ENCODE measurements around the gene RNF144B. TPM values are rescaled to one million over a fixed set of nuclear protein-coding genes. Genes with fewer than 3 reads are reported as not detected.

Gene RNF144B
- total and polyA plus RNA-seq, 2 experiments from 2014 or later, result 4.2 to 9.0 TPM

DNA sequence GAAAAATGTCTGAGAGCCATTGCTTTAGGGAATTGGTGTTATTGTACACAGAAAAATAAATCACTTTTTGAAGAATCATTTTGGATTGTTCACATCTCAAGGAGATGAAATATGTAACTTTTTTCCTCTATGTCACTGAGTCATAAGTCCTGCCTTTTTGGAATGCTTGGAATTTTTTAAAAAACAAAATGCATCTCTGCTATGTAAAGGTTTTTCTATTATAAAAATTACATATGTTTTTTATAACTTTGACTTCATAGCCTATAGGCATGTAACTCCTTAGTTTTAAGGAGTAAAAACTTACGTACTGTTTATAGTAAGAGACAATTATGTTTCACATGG lies 8.7 kb downstream of the RNF144B start:
- ATAC-seq (no peak), DNase-seq (ENCODE audit: low spot score) (no peak)
- Histone ChIP-seq H3K9me2 (ENCODE audit: insufficient read depth) (0 out of 2 replicates have a peak, but pooled peaks cover 2% of the 10 kb centered on the region), H3K27ac (ENCODE audit: low read depth) (peak overlapping the region; percentile 82), H3K4me3 (0 out of 2 replicates have a peak overlapping the region, but pooled peaks have one; percentile 1), H3F3A (replicated peaks; ENCODE audit: low read depth) (no peaks in the 10 kb centered on the region; the same call in 1 of the 2 replicates), H3K4me2 (peak overlapping the region; percentile 41), H3K4me1 (ENCODE audit: insufficient read depth) (peaks cover 37% of the 10 kb centered on the region), H3K36me3 (ENCODE audit: insufficient read depth) (no peaks in the 10 kb centered on the region; the same call in 1 of the 2 replicates), H2AFZ (no peak overlapping the region), H4K20me1 (replicated peaks; ENCODE audit: insufficient read depth) (no peaks in the 10 kb centered on the region), H3K27me3 (ENCODE audit: insufficient read depth) (no peaks in the 10 kb centered on the region), H3K79me2 (replicated peaks; ENCODE audit: insufficient read depth) (peaks cover 31% of the 10 kb centered on the region)
- no peaks in the 10 kb centered on the region; the same call in 2 of the 3 replicates for H3K9me3 Mint-ChIP-seq
- peak overlapping the region; percentile 57 for H3K4me3 Mint-ChIP-seq
- H3K27ac Mint-ChIP-seq, result peak overlapping the region; percentile 97
- TF ChIP-seq, protein P1, sequence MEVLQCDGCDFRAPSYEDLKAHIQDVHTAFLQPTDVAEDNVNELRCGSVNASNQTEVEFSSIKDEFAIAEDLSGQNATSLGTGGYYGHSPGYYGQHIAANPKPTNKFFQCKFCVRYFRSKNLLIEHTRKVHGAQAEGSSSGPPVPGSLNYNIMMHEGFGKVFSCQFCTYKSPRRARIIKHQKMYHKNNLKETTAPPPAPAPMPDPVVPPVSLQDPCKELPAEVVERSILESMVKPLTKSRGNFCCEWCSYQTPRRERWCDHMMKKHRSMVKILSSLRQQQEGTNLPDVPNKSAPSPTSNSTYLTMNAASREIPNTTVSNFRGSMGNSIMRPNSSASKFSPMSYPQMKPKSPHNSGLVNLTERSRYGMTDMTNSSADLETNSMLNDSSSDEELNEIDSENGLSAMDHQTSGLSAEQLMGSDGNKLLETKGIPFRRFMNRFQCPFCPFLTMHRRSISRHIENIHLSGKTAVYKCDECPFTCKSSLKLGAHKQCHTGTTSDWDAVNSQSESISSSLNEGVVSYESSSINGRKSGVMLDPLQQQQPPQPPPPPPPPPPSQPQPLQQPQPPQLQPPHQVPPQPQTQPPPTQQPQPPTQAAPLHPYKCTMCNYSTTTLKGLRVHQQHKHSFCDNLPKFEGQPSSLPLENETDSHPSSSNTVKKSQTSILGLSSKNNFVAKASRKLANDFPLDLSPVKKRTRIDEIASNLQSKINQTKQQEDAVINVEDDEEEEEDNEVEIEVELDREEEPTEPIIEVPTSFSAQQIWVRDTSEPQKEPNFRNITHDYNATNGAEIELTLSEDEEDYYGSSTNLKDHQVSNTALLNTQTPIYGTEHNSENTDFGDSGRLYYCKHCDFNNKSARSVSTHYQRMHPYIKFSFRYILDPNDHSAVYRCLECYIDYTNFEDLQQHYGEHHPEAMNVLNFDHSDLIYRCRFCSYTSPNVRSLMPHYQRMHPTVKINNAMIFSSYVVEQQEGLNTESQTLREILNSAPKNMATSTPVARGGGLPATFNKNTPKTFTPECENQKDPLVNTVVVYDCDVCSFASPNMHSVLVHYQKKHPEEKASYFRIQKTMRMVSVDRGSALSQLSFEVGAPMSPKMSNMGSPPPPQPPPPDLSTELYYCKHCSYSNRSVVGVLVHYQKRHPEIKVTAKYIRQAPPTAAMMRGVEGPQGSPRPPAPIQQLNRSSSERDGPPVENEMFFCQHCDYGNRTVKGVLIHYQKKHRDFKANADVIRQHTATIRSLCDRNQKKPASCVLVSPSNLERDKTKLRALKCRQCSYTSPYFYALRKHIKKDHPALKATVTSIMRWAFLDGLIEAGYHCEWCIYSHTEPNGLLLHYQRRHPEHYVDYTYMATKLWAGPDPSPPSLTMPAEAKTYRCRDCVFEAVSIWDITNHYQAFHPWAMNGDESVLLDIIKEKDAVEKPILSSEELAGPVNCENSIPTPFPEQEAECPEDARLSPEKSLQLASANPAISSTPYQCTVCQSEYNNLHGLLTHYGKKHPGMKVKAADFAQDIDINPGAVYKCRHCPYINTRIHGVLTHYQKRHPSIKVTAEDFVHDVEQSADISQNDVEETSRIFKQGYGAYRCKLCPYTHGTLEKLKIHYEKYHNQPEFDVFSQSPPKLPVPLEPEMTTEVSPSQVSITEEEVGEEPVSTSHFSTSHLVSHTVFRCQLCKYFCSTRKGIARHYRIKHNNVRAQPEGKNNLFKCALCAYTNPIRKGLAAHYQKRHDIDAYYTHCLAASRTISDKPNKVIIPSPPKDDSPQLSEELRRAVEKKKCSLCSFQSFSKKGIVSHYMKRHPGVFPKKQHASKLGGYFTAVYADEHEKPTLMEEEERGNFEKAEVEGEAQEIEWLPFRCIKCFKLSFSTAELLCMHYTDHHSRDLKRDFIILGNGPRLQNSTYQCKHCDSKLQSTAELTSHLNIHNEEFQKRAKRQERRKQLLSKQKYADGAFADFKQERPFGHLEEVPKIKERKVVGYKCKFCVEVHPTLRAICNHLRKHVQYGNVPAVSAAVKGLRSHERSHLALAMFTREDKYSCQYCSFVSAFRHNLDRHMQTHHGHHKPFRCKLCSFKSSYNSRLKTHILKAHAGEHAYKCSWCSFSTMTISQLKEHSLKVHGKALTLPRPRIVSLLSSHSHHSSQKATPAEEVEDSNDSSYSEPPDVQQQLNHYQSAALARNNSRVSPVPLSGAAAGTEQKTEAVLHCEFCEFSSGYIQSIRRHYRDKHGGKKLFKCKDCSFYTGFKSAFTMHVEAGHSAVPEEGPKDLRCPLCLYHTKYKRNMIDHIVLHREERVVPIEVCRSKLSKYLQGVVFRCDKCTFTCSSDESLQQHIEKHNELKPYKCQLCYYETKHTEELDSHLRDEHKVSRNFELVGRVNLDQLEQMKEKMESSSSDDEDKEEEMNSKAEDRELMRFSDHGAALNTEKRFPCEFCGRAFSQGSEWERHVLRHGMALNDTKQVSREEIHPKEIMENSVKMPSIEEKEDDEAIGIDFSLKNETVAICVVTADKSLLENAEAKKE (CRISPR knock-in tag; IDR thresholded peaks at IDR 0.05), result no peak
- TF ChIP-seq ZNF114 (CRISPR knock-in tag; IDR thresholded peaks at IDR 0.05) (no peak), STAT1 (IDR thresholded peaks at IDR 0.05; ENCODE audit: unreplicated experiment) (no peak), EZH2phosphoT487 (IDR thresholded peaks at IDR 0.05; ENCODE audit: unreplicated experiment) (no peak), ZNF331 (CRISPR knock-in tag; IDR thresholded peaks at IDR 0.05; ENCODE audit: low read depth) (no peak), JUNB (IDR thresholded peaks at IDR 0.05; ENCODE audit: unreplicated experiment) (no peak), POLR2AphosphoS5 (IDR thresholded peaks at IDR 0.05; ENCODE audit: low read depth) (no peak)
- TF ChIP-seq, protein P2, sequence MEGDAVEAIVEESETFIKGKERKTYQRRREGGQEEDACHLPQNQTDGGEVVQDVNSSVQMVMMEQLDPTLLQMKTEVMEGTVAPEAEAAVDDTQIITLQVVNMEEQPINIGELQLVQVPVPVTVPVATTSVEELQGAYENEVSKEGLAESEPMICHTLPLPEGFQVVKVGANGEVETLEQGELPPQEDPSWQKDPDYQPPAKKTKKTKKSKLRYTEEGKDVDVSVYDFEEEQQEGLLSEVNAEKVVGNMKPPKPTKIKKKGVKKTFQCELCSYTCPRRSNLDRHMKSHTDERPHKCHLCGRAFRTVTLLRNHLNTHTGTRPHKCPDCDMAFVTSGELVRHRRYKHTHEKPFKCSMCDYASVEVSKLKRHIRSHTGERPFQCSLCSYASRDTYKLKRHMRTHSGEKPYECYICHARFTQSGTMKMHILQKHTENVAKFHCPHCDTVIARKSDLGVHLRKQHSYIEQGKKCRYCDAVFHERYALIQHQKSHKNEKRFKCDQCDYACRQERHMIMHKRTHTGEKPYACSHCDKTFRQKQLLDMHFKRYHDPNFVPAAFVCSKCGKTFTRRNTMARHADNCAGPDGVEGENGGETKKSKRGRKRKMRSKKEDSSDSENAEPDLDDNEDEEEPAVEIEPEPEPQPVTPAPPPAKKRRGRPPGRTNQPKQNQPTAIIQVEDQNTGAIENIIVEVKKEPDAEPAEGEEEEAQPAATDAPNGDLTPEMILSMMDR (conservative IDR thresholded peaks at IDR 0.05; ENCODE audit: low read depth in 2 of 2), result no peak
- TF ChIP-seq, protein P3, sequence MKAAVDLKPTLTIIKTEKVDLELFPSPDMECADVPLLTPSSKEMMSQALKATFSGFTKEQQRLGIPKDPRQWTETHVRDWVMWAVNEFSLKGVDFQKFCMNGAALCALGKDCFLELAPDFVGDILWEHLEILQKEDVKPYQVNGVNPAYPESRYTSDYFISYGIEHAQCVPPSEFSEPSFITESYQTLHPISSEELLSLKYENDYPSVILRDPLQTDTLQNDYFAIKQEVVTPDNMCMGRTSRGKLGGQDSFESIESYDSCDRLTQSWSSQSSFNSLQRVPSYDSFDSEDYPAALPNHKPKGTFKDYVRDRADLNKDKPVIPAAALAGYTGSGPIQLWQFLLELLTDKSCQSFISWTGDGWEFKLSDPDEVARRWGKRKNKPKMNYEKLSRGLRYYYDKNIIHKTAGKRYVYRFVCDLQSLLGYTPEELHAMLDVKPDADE (IDR thresholded peaks at IDR 0.05), result no peak
- TF ChIP-seq, protein P4, sequence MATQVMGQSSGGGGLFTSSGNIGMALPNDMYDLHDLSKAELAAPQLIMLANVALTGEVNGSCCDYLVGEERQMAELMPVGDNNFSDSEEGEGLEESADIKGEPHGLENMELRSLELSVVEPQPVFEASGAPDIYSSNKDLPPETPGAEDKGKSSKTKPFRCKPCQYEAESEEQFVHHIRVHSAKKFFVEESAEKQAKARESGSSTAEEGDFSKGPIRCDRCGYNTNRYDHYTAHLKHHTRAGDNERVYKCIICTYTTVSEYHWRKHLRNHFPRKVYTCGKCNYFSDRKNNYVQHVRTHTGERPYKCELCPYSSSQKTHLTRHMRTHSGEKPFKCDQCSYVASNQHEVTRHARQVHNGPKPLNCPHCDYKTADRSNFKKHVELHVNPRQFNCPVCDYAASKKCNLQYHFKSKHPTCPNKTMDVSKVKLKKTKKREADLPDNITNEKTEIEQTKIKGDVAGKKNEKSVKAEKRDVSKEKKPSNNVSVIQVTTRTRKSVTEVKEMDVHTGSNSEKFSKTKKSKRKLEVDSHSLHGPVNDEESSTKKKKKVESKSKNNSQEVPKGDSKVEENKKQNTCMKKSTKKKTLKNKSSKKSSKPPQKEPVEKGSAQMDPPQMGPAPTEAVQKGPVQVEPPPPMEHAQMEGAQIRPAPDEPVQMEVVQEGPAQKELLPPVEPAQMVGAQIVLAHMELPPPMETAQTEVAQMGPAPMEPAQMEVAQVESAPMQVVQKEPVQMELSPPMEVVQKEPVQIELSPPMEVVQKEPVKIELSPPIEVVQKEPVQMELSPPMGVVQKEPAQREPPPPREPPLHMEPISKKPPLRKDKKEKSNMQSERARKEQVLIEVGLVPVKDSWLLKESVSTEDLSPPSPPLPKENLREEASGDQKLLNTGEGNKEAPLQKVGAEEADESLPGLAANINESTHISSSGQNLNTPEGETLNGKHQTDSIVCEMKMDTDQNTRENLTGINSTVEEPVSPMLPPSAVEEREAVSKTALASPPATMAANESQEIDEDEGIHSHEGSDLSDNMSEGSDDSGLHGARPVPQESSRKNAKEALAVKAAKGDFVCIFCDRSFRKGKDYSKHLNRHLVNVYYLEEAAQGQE (IDR thresholded peaks at IDR 0.05; ENCODE audit: unreplicated experiment), result no peak
- H3K36me3 Mint-ChIP-seq (ENCODE audit: low read depth), result peaks cover 12% of the 10 kb centered on the region; the same call in 2 of the 3 replicates
- H3K27me3 Mint-ChIP-seq (ENCODE audit: insufficient read depth, low read depth, poor library complexity), result no peaks in the 10 kb centered on the region
- peaks cover 44% of the 10 kb centered on the region for H3K4me1 Mint-ChIP-seq
